Loucy (cell line): Measurements from ENCODE around the gene CCDC12.

Experiments used
- H2AFZ ChIP-seq: fragments of 200-600 bp; sonication (generic); 2 replicates; pipeline ENCODE4 v1.6.0; 2016; ENCODE audit warnings: antibody characterized with exemption, mild to moderate bottlenecking, low read length, moderate library complexity
- H3F3A ChIP-seq: fragments of 200-600 bp; 2 replicates; pipeline ENCODE4 v1.6.0; 2016; ENCODE audit warnings: antibody characterized with exemption, low read depth, mild to moderate bottlenecking
- H3K27me3 ChIP-seq: fragments of 200-600 bp; sonication (generic); 2 replicates; pipeline ENCODE4 v1.6.1; 2014; ENCODE audit warnings: low read length, mild to moderate bottlenecking; ENCODE audit not compliant: insufficient read depth, poor library complexity, severe bottlenecking
- H3K36me3 ChIP-seq: fragments of 200-600 bp; sonication (generic); 2 replicates; pipeline ENCODE4 v1.6.1; 2016; ENCODE audit warnings: low read length; ENCODE audit not compliant: insufficient read depth
- H3K4me1 ChIP-seq: fragments of 200-600 bp; sonication (generic); 2 replicates; pipeline ENCODE4 v1.5.1; 2014; ENCODE audit warnings: low read length, mild to moderate bottlenecking; ENCODE audit not compliant: insufficient read depth, poor library complexity, severe bottlenecking
- H3K4me2 ChIP-seq: fragments of 200-600 bp; sonication (generic); 2 replicates; pipeline ENCODE4 v1.6.0; 2014; ENCODE audit warnings: antibody characterized with exemption, low read length, low read depth, mild to moderate bottlenecking; ENCODE audit not compliant: poor library complexity, severe bottlenecking
- H3K4me3 ChIP-seq: fragments of 200-600 bp; sonication (generic); 2 replicates; pipeline ENCODE4 v1.5.1; 2014; ENCODE audit warnings: low read length, mild to moderate bottlenecking, mixed read lengths; ENCODE audit not compliant: poor library complexity, severe bottlenecking
- H3K79me2 ChIP-seq: fragments of 200-600 bp; sonication (generic); 2 replicates; pipeline ENCODE4 v1.6.1; 2014; ENCODE audit warnings: low read length; ENCODE audit not compliant: insufficient read depth
- H3K9ac ChIP-seq: fragments of 200-600 bp; sonication (generic); 2 replicates; pipeline ENCODE4 v1.6.0; 2014; ENCODE audit warnings: mild to moderate bottlenecking, low read depth, low read length, moderate library complexity; ENCODE audit not compliant: poor library complexity, severe bottlenecking
- H3K9me2 ChIP-seq: fragments of 200-600 bp; sonication (generic); replicated peaks from 2 replicates; pipeline ENCODE4 v1.6.1; 2016; ENCODE audit warnings: low read depth, low read length, mixed read lengths
- H3K9me3 ChIP-seq: fragments of 200-600 bp; sonication (generic); 2 replicates; pipeline ENCODE4 v1.6.1; 2014; ENCODE audit warnings: mild to moderate bottlenecking, antibody characterized with exemption, low read length, low read depth; ENCODE audit not compliant: insufficient read depth
- H4K20me1 ChIP-seq: fragments of 200-600 bp; sonication (generic); 2 replicates; pipeline ENCODE4 v1.6.0; 2014; ENCODE audit warnings: antibody characterized with exemption, low read length, mild to moderate bottlenecking; ENCODE audit not compliant: insufficient read depth, poor library complexity, severe bottlenecking
- EZH2phosphoT487 ChIP-seq: fragments of 200-600 bp; IDR thresholded peaks from 2 replicates; pipeline ENCODE4 v1.6.1; 2018; ENCODE audit warnings: antibody characterized with exemption, mild to moderate bottlenecking, moderate library complexity, borderline replicate concordance
- TF ChIP-seq, protein P1 (sequence below): fragments of 200-600 bp; sonication (generic); conservative IDR thresholded peaks from 2 replicates; pipeline ENCODE4 v1.5.1; 2014; ENCODE audit warnings: mild to moderate bottlenecking, antibody characterized with exemption, low read length

The CCDC12 gene

DNA sequence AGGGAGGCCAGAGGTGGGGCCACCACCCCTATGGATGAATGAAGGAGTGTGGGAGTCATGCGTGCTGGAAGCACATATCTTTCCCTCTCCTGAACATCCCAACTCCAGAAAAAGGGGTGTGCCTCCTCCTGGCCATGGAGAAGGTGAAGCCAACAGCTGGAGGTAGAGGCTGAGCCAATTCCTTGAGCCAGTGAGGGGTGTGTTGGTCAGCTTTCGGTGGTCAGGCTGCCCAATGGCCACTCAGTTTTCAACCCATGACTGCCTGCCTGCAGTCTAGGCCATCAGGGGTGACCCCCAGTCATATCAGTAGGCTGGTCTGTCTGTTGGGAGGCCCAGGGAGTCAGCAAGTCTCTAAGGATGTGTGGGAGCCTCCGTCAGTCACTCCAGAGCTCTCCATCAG is 85.4 kb downstream of the CCDC12 start:
- H3F3A ChIP-seq: no peaks in the 10 kb centered on the region
- no peaks in the 10 kb centered on the region for H3K36me3 ChIP-seq
- no peaks in the 10 kb centered on the region for H3K27me3 ChIP-seq
- no peaks in the 10 kb centered on the region for H4K20me1 ChIP-seq
- no peak overlapping the region for H3K9ac ChIP-seq
- no peaks in the 10 kb centered on the region for H3K9me3 ChIP-seq
- no peaks in the 10 kb centered on the region for H3K9me2 ChIP-seq
- H2AFZ ChIP-seq: no peak overlapping the region
- TF ChIP-seq EZH2phosphoT487: no peak
- TF ChIP-seq, protein P1, sequence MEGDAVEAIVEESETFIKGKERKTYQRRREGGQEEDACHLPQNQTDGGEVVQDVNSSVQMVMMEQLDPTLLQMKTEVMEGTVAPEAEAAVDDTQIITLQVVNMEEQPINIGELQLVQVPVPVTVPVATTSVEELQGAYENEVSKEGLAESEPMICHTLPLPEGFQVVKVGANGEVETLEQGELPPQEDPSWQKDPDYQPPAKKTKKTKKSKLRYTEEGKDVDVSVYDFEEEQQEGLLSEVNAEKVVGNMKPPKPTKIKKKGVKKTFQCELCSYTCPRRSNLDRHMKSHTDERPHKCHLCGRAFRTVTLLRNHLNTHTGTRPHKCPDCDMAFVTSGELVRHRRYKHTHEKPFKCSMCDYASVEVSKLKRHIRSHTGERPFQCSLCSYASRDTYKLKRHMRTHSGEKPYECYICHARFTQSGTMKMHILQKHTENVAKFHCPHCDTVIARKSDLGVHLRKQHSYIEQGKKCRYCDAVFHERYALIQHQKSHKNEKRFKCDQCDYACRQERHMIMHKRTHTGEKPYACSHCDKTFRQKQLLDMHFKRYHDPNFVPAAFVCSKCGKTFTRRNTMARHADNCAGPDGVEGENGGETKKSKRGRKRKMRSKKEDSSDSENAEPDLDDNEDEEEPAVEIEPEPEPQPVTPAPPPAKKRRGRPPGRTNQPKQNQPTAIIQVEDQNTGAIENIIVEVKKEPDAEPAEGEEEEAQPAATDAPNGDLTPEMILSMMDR: no peak
- peaks cover 4% of the 10 kb centered on the region for H3K4me1 ChIP-seq
- H3K79me2 ChIP-seq: no peaks in the 10 kb centered on the region
- H3K4me2 ChIP-seq: no peak overlapping the region
- H3K4me3 ChIP-seq: no peak overlapping the region

DNA sequence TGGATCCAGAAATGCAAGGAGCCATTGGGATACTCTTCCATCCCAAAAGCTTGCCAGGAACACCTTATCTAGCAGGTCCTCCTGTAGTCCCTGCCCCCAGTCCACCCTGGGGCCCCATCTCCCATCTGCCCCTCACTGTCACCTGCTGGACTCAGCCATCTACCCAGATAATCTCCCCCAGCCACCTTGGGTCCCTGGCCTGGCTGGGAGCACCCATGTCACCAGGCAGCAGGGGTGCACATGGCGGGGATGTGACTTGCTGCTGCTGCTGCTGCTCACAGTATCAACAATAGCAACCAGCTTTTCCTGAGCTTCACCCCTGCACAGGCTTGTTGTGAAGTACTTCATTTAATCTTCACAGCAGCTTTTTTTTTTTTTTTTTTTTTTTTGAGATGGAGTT is 86.4 kb downstream of the CCDC12 start:
- Histone ChIP-seq H3K36me3 (no peaks in the 10 kb centered on the region), H3K9ac (no peak overlapping the region), H3K9me2 (no peaks in the 10 kb centered on the region), H4K20me1 (no peaks in the 10 kb centered on the region), H3K4me3 (no peak overlapping the region), H3K79me2 (no peaks in the 10 kb centered on the region), H3K27me3 (no peaks in the 10 kb centered on the region), H3K9me3 (no peaks in the 10 kb centered on the region), H2AFZ (no peak overlapping the region), H3K4me1 (peaks cover 4% of the 10 kb centered on the region), H3F3A (no peaks in the 10 kb centered on the region), H3K4me2 (no peak overlapping the region)
- no peak for TF ChIP-seq EZH2phosphoT487
- TF ChIP-seq, protein P1: no peak

DNA sequence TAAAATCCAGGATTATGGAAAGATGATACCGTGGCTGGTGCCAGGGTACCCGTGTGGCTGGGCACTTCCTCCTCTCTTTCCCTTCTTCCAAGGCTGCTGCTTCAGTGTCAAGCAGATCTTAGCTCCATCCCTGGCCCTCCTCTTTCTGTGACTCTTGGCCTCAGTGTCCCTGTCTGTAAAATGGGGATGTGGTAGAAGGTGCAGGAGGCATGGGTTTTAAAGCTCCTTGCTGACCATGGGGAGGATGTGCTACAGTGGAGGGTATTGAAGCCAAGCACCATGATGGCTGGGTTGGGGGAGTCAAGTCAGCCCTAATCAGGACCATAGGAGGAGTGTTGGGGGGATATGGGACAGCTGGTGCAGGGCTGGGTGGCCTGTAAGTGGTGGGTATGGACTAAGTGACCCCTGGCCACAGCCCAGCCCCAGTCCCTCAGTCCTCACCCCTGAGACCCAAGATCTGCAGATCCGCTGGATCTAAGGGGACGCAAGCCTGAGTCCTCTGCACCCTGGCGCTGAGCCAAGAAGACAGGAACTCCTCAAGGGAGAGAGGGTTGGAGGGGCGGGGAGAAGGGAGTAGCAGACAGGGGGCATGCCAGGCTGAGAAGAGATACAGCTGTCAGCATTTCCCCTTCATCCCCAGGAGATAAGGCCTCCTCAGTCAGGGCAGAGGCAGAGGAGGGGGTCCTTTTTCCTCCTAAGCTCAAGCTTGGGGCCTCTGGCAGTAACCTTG is 87.0 kb downstream of the CCDC12 start:
- Histone ChIP-seq H4K20me1 (no peaks in the 10 kb centered on the region), H3K9ac (no peak overlapping the region), H3K9me2 (no peaks in the 10 kb centered on the region), H3K4me3 (no peak overlapping the region), H3K36me3 (no peaks in the 10 kb centered on the region), H3F3A (no peaks in the 10 kb centered on the region), H3K27me3 (no peaks in the 10 kb centered on the region), H3K4me1 (peaks cover 4% of the 10 kb centered on the region), H2AFZ (no peak overlapping the region), H3K79me2 (no peaks in the 10 kb centered on the region), H3K4me2 (no peak overlapping the region), H3K9me3 (no peaks in the 10 kb centered on the region)
- TF ChIP-seq EZH2phosphoT487: no peak
- TF ChIP-seq, protein P1: no peak
